AG04449 (cell line): ENCODE data around the gene TSPAN10.
"Not testable (repeated sequence)": the region's sequence is repeated elsewhere in the genome, so short reads cannot be mapped to it uniquely, and the experiment has no call there.

Experiments used
- CTCF ChIA-PET: fragments of 350-600 bp; formaldehyde crosslinking; extraction: SDS; loops from one replicate; lab custom pipeline; 2021; ENCODE audit warnings: antibody characterized with exemption; lab: Yijun Ruan, JAX
- POLR2A ChIA-PET: fragments of 400-600, 350-600 bp; formaldehyde crosslinking; extraction: SDS; loops from one replicate; lab custom pipeline; 2020; ENCODE audit warnings: antibody characterized with exemption, inconsistent platforms; lab: Yijun Ruan, JAX
- DNase-seq: peaks from one replicate; pipeline ENCODE4 v3.0.0-alpha.2; 2010; ENCODE audit warnings: low read depth, low spot score
- H3K4me3 ChIP-seq: 2 replicates; pipeline ENCODE4 v1.5.1; 2011; ENCODE audit warnings: low read depth, mild to moderate bottlenecking, control low read depth, low read length
- TF ChIP-seq, protein P1 (sequence below): IDR thresholded peaks from one replicate; pipeline ENCODE4 v1.5.1; 2011; ENCODE audit warnings: mild to moderate bottlenecking, moderate library complexity, low read length, control low read depth, inconsistent platforms; ENCODE audit not compliant: insufficient read depth; ENCODE audit errors: missing control alignments

The TSPAN10 gene

DNA sequence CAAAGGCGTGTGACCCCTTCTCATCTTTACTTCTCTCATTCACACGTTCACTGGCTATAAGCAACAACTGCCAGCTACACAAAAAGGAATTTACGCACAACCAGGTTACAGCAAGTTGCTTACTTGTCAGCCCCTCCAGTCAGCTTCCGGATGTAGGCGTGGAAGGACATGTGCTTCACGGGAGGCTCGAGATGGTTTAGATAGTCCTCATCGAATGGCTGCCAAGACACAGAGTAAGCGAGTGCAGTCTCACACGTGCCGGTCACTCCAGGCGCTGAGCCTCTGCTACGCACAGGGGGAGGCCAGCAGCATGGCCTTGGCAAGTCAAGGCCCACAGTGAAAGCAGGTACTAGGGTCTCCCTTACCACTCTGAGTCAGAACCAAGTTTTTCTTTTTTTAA is 28.4 kb upstream of the TSPAN10 start:
- DNase-seq = no peak
- CTCF ChIA-PET = interaction anchor here (1.1 to 1.3 kb wide), 2 partner anchors 8 to 124 kb away, joined by 5 to 9 read pairs; no protein-coding TSS in a partner anchor
- POLR2A ChIA-PET = interaction anchor here (1.2 kb wide), 1 partner anchor 23 kb away, joined by 3 read pairs; no protein-coding TSS in a partner anchor
- TF ChIP-seq, protein P1, sequence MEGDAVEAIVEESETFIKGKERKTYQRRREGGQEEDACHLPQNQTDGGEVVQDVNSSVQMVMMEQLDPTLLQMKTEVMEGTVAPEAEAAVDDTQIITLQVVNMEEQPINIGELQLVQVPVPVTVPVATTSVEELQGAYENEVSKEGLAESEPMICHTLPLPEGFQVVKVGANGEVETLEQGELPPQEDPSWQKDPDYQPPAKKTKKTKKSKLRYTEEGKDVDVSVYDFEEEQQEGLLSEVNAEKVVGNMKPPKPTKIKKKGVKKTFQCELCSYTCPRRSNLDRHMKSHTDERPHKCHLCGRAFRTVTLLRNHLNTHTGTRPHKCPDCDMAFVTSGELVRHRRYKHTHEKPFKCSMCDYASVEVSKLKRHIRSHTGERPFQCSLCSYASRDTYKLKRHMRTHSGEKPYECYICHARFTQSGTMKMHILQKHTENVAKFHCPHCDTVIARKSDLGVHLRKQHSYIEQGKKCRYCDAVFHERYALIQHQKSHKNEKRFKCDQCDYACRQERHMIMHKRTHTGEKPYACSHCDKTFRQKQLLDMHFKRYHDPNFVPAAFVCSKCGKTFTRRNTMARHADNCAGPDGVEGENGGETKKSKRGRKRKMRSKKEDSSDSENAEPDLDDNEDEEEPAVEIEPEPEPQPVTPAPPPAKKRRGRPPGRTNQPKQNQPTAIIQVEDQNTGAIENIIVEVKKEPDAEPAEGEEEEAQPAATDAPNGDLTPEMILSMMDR = no peak
- H3K4me3 ChIP-seq = no peak overlapping the region

DNA sequence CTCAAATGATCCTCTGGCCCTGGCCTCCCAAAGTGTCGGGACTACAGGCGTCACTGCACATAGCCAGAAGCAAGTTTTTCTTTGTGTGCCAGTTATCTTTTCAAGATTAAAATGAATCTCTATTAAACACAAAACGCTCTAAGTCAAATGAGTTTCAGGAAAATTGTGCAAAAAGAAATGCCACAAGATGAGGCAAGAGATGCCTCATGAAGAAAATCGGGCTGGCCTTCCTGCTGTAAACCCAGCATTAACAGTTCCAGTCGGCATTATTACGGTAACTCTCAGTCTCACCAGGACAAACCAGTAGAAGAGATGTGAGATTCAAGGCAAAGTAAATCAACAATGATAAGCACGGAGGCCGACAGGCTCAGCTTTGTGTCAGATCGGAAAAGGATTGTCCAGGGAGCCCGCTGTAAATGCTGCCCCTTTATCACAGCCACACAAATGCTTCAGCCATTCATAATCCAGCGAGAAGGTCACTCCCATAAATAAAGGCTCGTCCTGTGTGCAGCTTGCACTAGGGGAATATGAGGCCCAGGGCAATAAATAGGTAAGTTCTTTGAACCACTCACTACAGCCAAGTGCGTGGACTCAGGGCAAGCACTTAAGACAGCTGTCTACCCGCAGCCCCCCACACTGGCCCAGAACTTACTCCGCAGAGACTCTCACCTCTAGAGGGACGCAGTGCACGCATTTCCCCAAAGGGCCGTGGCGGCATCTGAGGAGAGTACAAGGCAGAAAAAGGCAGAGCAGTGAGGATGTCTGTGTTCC is 27.3 kb upstream of the TSPAN10 start:
- ChIA-PET CTCF (interaction anchor here (1.3 kb wide), 1 partner anchor 9 kb away, joined by 9 read pairs; no protein-coding TSS in a partner anchor), POLR2A (no interaction called here)
- no peak overlapping the region for H3K4me3 ChIP-seq
- no peak for DNase-seq
- TF ChIP-seq, protein P1 = no peak

DNA sequence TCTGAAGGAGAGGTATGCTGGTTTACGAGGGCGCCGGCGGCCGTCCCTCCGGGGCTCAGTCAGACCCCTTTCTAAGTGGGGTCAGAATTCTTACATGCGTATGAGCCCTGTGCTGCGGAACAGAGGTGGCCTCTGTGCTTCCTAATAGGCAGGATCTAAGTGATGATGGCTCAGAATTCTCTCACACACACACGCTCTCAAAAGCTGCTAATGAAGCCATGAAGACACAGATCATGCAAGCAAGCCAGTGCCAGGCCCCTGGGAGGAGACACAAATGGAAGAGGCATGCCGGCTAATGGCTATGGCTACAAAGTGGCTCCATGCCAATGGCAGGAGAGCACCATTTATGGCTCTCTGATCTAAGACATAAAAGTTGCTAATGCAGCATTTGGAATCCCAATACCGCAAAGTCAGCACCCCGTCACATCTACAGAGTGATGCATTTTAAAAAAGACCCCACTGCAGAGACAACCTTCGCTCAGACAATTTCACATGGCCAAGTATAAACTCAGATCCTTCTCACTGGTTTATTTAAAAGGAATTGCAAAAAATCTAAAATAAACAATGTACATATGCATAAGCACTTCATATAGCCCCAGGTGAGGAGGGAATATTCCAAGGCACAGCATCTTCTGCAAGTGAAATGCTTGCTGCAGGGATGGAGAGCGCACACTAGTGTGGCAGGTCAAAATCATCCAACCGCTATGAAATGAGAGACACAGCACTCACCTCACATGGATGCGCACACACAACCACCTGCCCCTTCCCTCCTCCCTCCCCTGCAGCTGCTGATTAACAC is 24.6 kb upstream of the TSPAN10 start:
- ChIA-PET CTCF (interaction anchor here (5.9 kb wide), 1 partner anchor 12 kb away, joined by 64 read pairs; no protein-coding TSS in a partner anchor), POLR2A (no interaction called here)
- TF ChIP-seq, protein P1 = no peak
- DNase-seq = no peak
- H3K4me3 ChIP-seq = no peak overlapping the region

DNA sequence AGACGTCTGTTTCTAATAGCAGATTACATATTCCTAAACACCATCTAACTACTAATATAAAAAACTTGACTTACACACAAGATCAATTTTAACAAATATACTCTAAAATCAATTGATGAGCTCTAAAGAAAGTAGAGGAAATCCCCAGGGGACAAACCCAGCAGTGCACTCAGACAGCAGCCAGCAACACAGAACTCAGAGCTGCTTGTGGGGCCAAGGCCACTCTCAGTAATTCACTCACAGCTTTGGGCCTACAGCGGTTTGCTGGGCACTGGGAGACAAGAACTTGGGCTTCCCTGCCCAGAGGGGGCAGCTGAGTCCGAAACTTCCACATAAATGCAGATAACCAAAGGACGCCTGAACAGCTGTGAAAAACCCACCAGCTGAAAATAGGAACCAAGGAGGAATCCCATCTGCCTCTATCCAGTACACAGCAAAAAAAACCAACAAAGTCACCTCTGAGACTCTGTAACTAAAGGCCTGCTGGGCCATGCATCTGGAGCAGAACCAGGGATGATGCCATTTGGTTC is 21.5 kb upstream of the TSPAN10 start:
- no peak for DNase-seq
- TF ChIP-seq, protein P1 = no peak
- CTCF ChIA-PET = interaction anchor here (0.8 to 5.9 kb wide), 4 partner anchors 13 to 63 kb away, joined by 3 to 64 read pairs (median 3); partner anchors contain the start of gene FAAP100
- no peak overlapping the region for H3K4me3 ChIP-seq
- POLR2A ChIA-PET = interaction anchor here (0.6 to 1.0 kb wide), 4 partner anchors 9 to 87 kb away, joined by 3 read pairs; partner anchors contain the start of genes NPLOC4 and TSPAN10

DNA sequence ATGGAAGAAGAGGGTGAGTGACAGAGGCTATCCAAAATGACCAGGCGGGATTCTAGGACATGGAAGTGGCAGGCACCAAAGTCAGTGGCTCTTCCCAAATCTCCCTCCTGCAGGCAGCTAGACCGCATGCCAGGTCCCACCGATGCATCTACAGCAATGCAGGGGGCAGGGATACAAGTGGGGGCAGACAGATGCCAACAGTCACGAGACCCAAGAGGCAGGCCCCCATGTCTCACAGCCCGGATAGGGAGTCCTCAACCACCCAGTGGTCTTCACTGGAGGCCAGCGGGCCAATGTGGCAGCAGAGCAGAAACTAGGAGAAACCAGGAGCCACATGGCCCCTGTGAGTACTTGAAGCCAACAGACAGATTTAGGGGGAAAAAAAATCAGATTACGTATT is 20.1 kb upstream of the TSPAN10 start:
- POLR2A ChIA-PET = no interaction called here
- TF ChIP-seq, protein P1 = no peak
- H3K4me3 ChIP-seq = no peak overlapping the region
- no peak for DNase-seq
- CTCF ChIA-PET = no interaction called here

DNA sequence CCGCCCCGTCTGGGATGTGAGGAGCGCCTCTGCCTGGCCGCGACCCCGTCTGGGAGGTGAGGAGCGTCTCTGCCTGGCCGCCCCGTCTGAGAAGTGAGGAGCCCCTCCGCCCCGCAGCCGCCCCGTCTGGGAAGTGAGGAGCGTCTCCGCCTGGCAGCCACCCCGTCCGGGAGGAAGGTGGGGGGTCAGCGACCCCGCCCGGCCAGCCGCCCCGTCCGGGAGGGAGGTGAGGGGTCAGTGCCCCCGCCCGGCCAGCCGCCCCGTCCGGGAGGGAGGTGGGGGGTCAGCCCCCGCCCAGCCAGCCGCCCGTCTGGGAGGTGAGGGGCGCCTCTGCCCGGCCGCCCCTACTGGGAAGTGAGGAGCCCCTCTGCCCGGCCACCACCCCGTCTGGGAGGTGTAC is 18.7 kb upstream of the TSPAN10 start:
- DNase-seq, H3K4me3 ChIP-seq, POLR2A ChIA-PET, CTCF ChIA-PET: not testable (repeated sequence)
